GM20000 (cell line): ENCODE results near the gene FAM20C.
"Not testable (repeated sequence)": the region's sequence is repeated elsewhere in the genome, so short reads cannot be mapped to it uniquely, and the experiment has no call there.

Source experiments
- DNase-seq: peaks from one replicate; pipeline ENCODE4 v3.0.0; 2012; ENCODE audit warnings: low spot score
- CTCF ChIP-seq: IDR thresholded peaks from 2 replicates; pipeline ENCODE4 v1.5.1; 2012; ENCODE audit warnings: mild to moderate bottlenecking, control low read depth; ENCODE audit errors: extremely low read depth, missing control alignments

Gene FAM20C

GRCh38 chr7:240887-241421, 48.6 kb downstream of the FAM20C start:
- DNase-seq: no peak
- TF ChIP-seq CTCF: no peak

DNA sequence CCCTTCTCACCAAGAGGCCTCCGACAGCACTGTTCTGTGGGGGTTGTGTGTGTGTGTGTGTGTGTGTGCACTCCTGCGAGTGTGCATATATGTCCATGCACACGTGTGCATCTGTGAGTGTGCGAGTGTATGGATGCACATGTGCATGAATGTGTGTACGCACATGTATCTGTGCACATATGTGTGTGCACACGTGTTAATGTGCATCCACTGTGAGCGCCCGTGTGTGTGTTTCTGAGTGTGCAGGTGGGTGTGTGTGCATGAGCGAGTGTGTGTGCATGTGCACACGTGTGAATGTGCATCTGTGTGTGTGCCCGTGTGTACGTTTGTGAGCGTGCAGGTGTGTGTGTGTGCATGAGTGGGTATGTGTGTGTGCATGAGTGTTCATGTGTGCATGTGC, 49.1 kb downstream of the FAM20C start:
- no peak for DNase-seq
- TF ChIP-seq CTCF: no peak

GRCh38 chr7:242826-243579, 50.6 kb downstream of the FAM20C start:
- not testable (repeated sequence) for DNase-seq

DNA sequence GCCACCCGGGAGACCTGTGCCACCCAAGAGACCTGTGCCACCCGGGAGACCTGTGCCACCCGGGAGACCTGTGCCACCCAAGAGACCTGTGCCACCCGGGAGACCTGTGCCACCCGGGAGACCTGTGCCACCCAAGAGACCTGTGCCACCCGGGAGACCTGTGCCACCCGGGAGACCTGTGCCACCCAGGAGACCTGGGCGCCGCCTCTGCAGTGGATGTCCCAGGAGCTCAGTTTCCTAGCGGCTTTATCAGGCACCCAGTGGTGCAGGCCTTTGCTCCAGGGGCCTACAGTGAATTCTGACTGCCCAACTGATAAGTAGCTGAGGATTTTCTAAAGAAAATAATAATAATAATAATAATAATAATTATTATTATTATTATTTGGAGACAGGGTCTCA, 51.2 kb downstream of the FAM20C start:
- DNase-seq: not testable (repeated sequence)

- no peak for TF ChIP-seq CTCF
- no peak for DNase-seq
Measured at GRCh38 chr7:244974-245373, 52.6 kb downstream of the FAM20C start.

- no peak for TF ChIP-seq CTCF
- DNase-seq: no peak
Measured at GRCh38 chr7:245574-246295, 53.4 kb downstream of the FAM20C start.

- DNase-seq: no peak
Measured at GRCh38 chr7:246451-246850, 54.1 kb downstream of the FAM20C start.

More at GRCh38 chr7:246451-246850, 54.1 kb downstream of the FAM20C start:
- no peak for TF ChIP-seq CTCF
